ENCODE measurements around the gene TERT.

GRCh38 chr5:1264211-1264610, 30.7 kb downstream of the TERT start:
- no peak for TF ChIP-seq POLR2A (IDR thresholded peaks at IDR 0.05)
- TF ChIP-seq POLR2AphosphoS5 (IDR thresholded peaks at IDR 0.05) = no peak

Data from stomach (tissue), 4 donors.